Esophagus squamous epithelium (tissue), 4 donors: Measurements from ENCODE around the gene LCA5L.

Source experiments
- CTCF ChIP-seq, 6 experiments: fragments of 450-650 bp in 4 of 6; fragments of 200-600 bp in 2 of 6; sonication (generic) in 2 of 6; IDR thresholded peaks; one replicate each; pipeline ENCODE4 v1.5.1; 2016 to 2019; ENCODE audit warnings: antibody characterized with exemption in 6 of 6, mild to moderate bottlenecking in 4 of 6, moderate library complexity in 4 of 6
- POLR2A ChIP-seq, 4 donors: fragments of 450-650 bp; IDR thresholded peaks; one replicate each; pipeline ENCODE4 v1.6.1; 2017; ENCODE audit warnings: antibody characterized with exemption in 4 of 4, mild to moderate bottlenecking in 4 of 4, moderate library complexity in 3 of 4

- no peak for TF ChIP-seq CTCF (IDR thresholded peaks at IDR 0.05)
- no peak for TF ChIP-seq POLR2A (IDR thresholded peaks at IDR 0.05)
Observed at GRCh38 chr21:39400173-39400572, 45.4 kb downstream of the LCA5L start.
